Spleen (tissue), 7 donors: ENCODE data around the gene MAMDC2.

ENCODE experiments used
- CTCF ChIP-seq, 11 experiments: fragments of 200-600 bp in 7 of 11; fragments of 450-650 bp in 4 of 11; sonication (generic) in 4 of 11; IDR thresholded peaks in 8 of 11; conservative IDR thresholded peaks in 3 of 11; 1 replicate in 7 of 11; 2 replicates in 4 of 11; pipeline versions ENCODE4 v1.4.0 to v1.8.0; 2016 to 2021; ENCODE audit warnings: antibody characterized with exemption in 11 of 11, inconsistent platforms in 4 of 11, mild to moderate bottlenecking in 1 of 11
- POLR2A ChIP-seq, 3 donors: fragments of 450-650 bp; IDR thresholded peaks; one replicate each; pipeline ENCODE4 v1.5.1; 2017; ENCODE audit warnings: antibody characterized with exemption in 3 of 3, mild to moderate bottlenecking in 1 of 3
- POLR2AphosphoS5 ChIP-seq, 3 donors: sonication (generic); formaldehyde crosslinking; IDR thresholded peaks; one replicate each; pipeline ENCODE4 v1.5.1; 2017; ENCODE audit warnings: antibody characterized with exemption in 3 of 3
- donor health status: DM: no; HTN: no; CAD: no; lungs with moderate emphysema.
- donor health status: DM: no; HTN: no; CAD: no.
- donor health status: DM: no; HTN: no; CAD: no.

GRCh38 chr9:70073193-70073592, 29.5 kb downstream of the MAMDC2 start:
- TF ChIP-seq CTCF (IDR thresholded peaks at IDR 0.05 in 8 of 11, conservative IDR thresholded peaks at IDR 0.05 in 3 of 11) (no peak), POLR2A (IDR thresholded peaks at IDR 0.05) (no peak), POLR2AphosphoS5 (IDR thresholded peaks at IDR 0.05) (no peak)
